HG02884 (cell line): ENCODE results near the gene SNX13.
A peak's percentile ranks its signal among the peaks of the same experiment; 100 is the strongest.
"Not testable (repeated sequence)": the region's sequence is repeated elsewhere in the genome, so short reads cannot be mapped to it uniquely, and the experiment has no call there.

Experiments
- ATAC-seq: cut with Tn5 transposase; IDR thresholded peaks from one replicate; pipeline ENCODE4 v1.9.1; 2021; ENCODE audit warnings: mild to moderate bottlenecking, moderate library complexity; ENCODE audit not compliant: unreplicated experiment

SNX13 gene

DNA sequence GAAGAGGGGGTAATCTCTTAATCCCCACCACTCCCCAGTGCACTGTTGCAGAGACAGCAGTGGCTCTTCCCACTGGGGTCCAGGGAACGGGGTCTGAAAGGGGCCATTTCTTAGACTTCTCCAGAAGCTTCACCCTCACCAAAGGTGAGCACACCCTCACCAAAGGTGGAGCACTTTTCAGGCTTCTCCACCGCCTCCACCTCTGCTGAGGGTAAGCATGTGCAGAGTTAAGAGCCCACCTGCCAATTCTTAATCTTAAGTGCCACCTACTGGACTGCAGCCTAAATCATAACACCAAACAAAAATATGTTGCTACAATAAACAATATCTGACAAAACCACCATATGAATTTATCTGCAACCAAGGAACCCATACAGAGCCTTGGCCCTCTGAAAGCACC, 27.0 kb downstream of the SNX13 start:
- no peak for ATAC-seq

DNA sequence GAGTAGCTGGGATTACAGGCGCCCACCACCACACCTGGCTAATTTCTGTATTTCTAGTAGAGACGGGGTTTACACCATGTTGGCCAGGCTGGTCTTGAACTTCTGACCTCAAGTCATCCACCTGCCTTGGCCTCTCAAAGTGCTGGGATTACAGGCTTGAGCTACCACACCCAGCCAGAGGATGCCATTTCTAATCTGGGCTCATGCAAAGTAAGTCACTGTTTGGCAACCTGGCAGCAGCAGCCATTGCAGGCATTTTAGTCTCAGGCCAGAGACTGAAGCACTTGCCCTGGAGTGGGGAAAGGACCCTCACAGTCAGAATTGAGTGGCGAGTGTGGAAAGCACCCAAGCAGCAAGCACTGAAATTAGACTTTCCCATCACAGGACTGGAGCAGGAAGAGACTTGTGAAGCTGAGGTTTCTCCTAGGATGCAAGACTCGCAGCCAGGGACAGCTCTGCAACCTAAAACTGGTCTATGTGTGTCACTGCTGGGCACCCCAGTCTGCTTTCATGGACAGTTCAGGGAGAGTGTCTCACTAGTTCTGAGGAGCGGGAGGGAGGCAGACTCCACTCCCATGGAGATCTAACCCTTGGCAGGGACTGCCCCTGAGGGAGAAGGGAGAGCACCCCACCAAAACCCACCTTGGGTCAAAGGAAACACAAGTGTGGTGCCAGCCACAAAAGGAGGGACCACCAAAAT, 27.6 kb downstream of the SNX13 start:
- ATAC-seq: no peak

DNA sequence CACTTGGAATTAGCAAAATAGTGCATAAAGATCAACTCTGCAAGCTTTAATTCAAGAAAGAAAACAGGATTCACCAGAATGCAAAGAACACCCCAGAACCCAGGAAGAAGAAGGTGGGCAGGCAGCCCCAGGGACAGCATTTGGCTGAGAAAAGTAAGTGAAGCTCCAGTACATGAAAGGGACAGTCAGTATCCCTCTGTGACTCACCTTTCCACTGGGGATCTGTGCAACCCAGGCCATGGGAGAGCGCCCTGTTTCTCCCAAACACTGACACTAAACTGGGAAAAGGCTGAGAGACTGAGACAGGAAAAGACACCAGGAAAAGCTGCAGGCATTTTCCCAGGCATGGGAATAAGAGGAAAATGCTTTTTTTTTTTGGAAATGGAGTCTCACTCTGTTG, 28.2 kb downstream of the SNX13 start:
- no peak for ATAC-seq

DNA sequence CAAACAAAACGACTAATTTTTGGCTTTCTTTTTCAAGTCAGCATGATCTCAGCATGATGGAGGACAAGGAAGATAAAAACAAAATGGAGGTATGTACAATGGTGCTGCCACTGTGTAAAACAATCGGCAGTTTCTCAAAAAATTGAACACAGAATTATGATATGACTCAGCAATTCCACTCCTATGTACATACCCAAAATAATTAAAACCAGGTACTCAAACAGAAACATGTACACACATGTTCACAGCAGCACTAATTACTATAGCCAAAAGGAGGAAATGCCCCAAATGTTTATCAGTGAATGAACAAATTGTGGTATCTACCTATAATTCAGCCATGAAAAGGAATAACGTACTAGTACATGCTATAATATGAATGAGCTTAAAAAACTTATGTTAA, 29.9 kb downstream of the SNX13 start:
- ATAC-seq: no peak

DNA sequence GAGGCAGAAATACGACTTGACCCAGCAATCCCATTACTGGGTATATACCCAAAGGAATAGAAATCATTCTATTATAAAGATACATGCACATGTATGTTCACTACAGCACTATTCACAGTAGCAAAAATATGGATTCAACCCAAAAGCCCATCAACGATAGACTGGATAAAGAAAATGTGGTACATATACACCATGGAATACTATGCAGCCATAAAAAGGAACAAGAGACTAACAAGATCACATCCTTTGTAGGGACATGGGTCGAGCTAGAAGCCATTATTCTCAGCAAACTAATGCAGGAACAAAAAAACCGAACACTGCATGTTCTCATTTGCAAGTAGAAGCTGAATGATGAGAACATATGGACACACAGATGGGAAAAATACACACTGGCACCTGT, 31.0 kb downstream of the SNX13 start:
- not testable (repeated sequence) for ATAC-seq

DNA sequence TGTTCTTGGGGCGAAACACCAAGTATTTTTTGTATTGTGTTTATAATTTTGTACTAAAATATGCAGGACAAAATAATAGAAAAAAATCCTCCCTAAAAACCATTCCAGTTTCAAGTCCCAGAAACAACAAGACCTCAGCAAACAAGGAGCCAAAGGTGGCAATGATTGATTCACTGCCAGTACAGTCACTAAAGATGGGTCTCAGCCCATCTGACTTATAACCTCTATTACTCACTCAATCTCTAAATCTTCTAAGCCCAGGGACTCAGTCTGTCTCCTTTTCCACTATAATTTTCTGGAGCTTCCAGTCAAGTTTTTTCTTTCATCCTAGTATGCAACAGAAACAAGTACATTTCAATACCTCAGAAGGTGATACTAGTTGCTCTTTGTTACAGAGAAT, 33.3 kb downstream of the SNX13 start:
- no peak for ATAC-seq

DNA sequence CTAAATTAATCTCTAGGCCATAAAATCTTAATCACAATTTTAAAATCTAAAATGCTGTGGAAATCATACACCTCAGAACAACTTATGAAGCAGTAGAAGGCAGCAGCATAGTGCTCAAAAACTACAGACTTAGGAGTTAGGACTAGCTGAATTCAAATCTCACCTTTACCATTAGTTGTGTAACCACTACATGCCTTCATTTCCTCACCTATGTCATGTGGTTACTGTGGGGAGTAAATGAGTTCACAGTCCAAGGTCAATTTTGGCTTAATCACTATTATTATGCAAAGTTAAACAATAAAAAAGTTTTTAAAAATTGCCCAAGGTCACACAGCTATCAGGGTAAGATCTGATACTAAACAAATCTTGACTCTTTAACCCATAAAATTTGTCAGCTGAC, 37.0 kb downstream of the SNX13 start:
- ATAC-seq: no peak

DNA sequence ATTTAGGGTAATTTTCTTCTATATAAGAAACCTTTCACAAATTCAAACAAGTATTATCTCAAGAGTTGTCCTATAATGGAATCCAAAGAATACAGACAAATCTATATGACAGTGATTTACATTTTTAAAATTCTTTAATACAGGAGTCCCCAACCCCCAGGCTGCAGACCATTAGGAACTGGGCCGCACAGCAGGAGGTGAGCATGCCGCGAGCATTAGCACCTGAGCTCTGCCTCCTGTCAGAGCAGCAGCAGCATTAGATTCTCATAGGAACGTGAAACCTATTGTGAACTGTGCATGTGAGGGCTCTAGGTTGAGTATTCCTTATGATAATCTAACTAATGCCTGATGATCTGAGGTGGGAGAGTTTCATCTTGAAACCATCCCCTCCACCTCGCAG, 37.7 kb downstream of the SNX13 start:
- no peak for ATAC-seq

DNA sequence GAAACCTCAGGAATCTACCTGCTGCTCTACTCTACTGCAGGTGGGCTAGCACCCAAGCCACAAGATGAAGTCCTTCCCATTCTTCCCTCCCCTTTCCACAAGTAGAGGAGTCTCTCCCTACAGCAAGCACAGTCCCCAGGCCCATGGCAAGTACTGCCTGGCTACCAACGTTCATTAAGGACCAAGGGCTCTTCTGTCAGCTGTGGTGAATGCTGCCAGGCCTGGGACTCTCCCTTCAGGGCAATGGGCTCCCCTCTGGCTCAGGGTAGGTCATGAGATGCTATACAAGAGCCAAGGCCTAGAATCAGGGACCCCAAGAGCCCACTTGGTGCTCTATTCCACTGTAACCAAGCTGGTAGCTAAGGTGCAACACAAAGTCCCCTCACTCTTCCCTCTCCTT, 39.8 kb downstream of the SNX13 start:
- ATAC-seq: no peak

DNA sequence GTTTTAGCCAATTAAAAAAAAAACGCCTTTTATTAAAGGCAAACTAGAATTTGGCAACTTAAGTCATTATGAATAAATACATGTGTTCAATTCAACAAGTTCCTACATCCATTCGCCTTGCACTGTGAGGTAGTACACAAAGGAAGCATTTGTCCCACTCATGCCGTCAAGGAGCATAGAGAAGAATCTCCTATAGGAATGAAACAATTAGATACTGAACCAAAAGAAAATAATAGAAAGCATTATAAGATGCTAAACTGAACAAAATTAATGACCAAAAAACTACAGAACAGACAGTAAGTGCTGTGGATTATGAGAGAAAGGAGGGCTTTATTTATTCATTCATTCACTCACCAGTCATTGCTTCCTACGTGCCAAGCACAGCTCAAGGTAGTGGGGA, 42.2 kb downstream of the SNX13 start:
- ATAC-seq: no peak

- no peak for ATAC-seq
Observed at GRCh38 chr7:17887286-17887685, 53.0 kb downstream of the SNX13 start.

GRCh38 chr7:17882685-17883084, 57.6 kb downstream of the SNX13 start:
- no peak for ATAC-seq

GRCh38 chr7:17879075-17879661, 61.1 kb downstream of the SNX13 start:
- ATAC-seq: no peak

DNA sequence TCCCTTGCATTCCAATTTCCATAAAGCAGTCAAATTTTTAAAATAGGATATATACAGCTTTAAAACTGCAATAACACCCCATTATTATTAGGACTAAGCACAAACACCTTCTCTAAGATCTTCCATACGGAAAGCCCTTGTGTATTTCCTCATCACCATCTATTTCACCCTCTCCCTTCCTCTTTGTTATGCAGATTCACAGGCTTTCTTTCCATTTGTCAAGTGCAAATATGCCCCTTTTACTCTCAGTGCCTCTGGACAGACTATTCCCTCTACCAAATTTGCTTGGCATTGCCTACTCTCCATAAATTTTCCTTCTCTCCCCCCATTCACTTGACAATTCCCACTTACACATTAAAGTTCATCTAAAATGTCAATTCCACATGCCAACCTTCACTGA, 61.7 kb downstream of the SNX13 start:
- no peak for ATAC-seq

GRCh38 chr7:17871815-17872533, 68.3 kb downstream of the SNX13 start:
- no peak for ATAC-seq

DNA sequence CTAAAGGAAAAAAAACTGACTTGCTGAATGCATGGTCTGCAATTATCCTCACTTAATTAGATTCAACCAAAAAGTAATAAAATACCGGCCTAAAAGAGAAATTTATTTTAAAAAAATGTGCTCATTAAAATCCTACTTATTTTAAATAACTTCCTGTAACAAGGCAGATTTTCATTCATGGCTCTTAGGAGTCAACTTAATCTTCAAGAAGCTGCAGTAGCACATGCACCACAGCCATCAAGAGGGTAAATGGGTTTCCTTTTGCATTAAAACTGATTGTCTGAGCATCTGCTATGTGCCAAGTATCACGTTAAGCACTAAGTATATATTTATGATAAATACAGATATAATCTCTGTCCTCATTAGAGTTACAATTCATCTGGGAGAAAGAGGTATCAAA, 69.9 kb downstream of the SNX13 start:
- ATAC-seq: no peak

DNA sequence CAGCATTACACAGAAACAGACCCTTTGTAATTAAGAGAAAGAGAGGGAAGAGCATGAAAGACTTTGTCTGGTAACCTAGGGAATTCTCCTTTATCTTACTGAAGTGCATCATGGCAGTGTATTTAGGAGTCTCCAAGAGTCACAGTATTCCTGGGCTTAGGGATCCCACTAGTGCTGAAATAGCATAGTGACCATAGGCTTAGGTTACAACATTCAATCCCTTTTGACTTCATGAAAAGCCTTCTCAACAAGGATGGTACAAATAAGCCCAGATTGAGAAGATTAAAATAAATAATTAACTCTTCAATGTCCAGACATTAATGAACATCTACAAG, 76.5 kb downstream of the SNX13 start:
- ATAC-seq: no peak

DNA sequence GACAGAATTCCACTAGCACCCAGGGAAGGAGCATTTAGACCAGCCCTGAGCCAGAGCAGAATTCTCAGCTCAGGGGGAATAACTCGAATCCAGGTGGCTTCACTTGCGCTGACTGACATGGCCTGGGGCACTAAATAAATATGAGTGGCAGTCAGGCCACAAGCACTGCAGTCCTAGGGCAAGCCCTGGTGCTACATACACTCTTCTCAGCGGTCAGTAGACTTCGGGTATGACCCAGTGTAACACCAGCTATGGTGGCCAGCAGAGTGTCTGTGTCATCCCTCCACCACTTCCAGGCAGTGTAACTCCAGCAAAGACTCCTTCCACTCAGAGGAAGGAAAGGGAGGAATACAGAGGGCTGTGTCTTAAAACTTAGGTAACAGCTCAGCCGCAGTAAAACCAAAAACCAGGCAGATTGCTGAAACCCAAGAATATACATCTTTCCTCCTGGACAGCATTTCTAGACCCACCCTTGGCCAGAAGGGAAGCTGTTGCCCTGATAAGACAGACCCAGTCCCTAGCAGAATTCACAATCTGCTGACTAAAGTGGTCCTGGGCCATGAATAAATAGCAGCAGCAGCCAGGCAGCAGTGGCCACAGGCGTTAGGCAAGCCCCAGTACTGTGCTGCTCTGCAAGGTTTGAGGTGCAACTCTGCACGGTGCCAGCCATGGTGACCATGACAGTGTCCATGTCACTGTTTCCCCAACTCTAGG, 77.0 kb downstream of the SNX13 start:
- no peak for ATAC-seq

- no peak for ATAC-seq
Observed at GRCh38 chr7:17856251-17856650, 84.0 kb downstream of the SNX13 start.

DNA sequence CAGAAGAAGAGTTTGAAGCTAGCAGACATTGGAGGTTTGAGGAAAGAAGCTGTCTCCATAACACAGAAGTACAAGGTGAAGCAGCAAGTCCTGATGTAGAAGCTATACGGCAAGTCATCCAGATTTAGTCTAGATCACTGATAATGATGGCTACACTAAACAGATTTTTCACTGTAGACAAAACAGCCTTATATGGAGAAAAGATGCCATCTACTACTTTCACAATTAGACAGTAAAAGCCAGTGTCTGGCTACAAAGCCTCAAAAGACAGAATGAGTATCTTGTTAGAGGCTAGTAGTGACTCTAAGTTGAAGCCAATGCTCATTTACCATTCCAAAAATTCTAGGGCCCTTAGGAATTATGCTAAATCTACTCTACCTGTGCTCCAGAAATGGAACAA, 85.1 kb downstream of the SNX13 start:
- peak; percentile 43 for ATAC-seq

- ATAC-seq: peak; percentile 52
Observed at GRCh38 chr7:17854261-17855047, 85.8 kb downstream of the SNX13 start.
